NCI-H345 (cell line): ENCODE data around the gene SLC13A5.
"Not testable (repeated sequence)": the region's sequence is repeated elsewhere in the genome, so short reads cannot be mapped to it uniquely, and the experiment has no call there.

ENCODE experiments used
- DNase-seq: peaks from one replicate; lab custom pipeline; 2025; lab: John Stamatoyannopoulos, UW

SLC13A5 gene

DNA sequence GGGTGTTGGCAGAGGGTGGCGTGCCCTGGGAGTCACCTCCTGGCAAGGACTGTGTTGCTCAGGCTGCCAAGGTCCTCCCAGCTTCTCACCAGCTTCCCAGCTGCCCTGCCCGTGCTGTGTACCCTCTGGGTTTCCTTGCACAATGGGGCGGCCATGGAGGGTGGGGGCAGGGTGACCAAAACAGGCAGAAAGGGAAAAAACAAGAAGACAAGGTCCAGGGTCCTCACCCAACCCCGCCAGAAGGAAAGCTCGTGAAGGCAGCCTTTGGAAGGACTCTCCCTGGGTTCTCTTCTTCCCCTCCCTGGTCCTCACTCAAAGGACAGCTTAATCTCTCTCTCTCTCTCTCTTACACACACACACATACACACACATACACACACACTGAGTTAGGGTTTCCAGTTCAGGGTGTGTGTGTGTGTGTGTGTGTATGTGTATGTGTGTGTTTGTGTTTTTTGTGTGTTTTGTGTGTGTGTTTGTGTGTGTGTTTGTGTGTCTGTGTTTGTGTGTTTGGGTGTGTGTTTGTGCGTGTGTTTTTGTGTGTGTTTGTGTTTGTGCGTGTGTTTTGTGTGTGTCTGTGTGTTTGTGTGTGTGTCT lies 2.0 kb downstream of the SLC13A5 start:
- no peak for DNase-seq

- no peak for DNase-seq
These were observed 2.9 kb downstream of the SLC13A5 start for GRCh38 chr17:6710317-6710716.

GRCh38 chr17:6708357-6708961 lies 4.7 kb downstream of the SLC13A5 start:
- DNase-seq: no peak

DNA sequence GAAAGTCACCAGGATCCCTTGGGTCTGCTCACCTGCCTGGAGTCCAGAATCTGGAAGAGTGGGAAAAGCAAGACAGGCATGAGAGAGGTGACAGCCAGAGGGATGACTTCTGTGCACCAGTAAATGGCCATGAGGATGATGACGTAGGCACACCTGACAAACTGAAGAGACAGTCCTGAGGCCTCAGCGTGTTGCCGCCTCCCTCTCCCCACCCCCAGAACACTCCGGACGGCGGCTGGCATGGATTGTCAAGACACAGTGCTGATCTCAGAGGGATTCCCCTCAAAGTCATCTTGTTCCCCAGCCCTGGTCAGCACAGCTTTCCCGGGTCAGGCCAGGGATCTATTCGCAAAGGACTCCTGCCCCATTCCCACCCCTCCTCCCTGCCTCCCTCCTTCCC lies 6.2 kb downstream of the SLC13A5 start:
- DNase-seq: no peak

- no peak for DNase-seq
These were observed 6.7 kb downstream of the SLC13A5 start for GRCh38 chr17:6706499-6706898.

DNA sequence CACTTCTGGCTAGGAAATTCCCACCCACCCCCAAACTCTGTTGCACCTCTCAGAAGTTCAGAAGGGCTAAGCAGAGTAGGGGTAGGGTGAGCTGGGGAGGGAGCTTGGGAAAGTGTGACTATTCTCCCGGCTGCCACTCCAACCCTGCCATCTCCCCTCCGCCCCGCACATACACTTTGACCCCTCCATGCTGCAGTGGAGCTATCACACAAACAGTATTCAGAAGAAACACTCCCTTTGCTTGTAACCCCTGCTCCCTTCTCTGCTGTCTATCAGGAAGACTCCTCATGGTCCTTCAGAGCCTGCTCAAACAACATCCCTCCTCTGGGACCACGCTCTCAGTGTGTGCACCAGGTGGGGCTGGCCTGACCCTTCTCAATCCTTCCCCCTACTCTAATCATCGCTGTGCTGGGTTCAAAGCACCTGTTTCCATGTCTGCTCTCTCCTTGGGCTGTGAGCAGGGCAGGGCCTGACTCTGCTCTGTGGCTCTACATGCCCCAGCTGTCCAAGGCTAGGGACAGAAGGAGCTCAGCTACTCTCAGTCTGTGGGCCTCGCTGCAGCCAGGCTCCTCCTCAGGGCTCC lies 8.6 kb downstream of the SLC13A5 start:
- no peak for DNase-seq

- no peak for DNase-seq
These were observed 9.4 kb downstream of the SLC13A5 start for GRCh38 chr17:6703751-6704150.

DNA sequence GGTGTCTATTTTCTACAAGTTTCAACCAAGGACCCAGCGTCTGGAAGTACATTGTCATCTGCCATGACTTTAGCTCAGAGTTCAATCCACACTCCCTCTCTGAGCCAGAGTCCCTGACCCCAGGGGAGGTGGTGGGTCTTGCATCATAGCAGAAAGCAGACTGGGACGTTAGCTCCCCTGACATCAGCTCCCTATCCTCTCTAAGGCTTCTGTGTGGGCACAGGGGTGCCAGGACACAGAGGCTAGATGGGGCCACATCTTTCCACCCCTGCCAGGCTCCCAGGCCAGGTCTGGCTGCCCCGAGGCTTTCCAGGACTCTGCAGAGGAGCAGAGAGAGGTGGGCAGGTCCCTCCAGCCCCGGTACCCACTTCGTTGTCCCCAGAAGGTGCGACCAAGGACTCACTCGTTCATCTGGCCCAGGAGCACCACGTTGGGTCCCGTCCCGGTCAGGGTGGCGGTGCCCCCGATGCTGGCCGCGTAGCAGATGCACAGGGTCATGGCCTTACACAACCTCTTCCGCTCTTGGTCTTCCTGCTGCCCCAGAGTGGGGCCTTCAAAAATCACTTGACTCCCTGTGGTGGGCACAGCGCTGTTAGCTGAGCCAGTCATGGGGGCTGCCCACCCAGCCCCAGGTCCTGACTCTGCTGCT lies 10.5 kb downstream of the SLC13A5 start:
- DNase-seq: no peak

DNA sequence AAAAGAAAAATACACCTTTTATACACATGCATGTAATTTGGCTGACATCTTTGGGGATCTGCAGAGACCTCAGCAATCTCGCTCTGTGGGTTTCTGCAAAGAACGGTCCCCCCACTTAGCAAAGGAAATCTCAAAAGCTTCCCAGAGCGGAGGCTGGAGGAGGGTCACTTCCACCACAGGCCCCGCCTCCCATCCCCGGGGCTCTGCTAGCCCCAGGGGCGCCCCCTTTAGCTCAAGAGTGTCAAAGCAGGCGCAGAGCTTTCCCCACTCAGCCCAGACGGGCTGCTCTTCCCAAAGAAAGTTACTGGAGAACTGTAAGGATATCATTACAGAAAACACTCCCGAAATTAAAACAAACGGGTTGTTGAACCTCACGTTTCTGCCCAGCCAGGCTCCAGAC lies 11.4 kb downstream of the SLC13A5 start:
- DNase-seq: no peak

DNA sequence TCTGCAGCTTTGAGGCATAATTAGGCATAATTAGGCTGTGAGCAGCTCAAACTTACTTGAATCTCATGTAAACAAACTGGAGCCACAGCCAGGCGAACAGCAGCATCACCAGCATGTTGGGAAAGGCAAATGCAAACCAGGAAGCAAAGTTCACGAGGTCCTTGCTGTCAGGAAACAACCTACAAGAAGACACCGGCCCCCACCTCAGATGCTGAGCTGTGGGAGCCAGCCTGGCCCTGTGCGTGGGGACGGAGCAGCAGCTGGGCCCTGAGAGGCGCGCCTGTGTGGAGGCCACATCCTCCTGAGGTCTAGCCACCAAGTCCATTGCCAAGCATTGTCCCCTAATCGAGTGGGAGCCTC lies 12.2 kb downstream of the SLC13A5 start:
- DNase-seq: no peak

GRCh38 chr17:6699997-6700947 lies 12.9 kb downstream of the SLC13A5 start:
- no peak for DNase-seq

DNA sequence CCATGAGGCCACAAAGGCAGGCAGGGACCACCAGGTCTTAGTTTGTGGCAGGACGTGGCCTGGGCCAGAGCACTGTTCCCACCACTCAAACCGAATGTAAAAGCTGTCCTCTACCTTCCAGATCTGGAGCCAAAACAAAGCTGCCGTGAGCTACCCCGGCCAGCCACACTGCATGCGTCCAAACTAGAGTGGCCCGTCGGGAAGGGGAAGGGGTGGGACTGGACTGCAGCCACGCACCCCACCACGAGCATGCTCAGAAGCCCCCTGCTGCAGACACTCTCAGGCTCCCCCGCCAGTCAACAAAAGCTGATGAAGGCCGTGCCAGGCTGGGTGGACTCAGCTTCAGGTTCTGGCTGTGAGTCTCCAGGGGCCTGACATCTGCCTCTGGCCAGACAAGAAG lies 15.2 kb downstream of the SLC13A5 start:
- no peak for DNase-seq

- DNase-seq: no peak
These were observed 16.3 kb downstream of the SLC13A5 start for GRCh38 chr17:6696906-6697305.

GRCh38 chr17:6695565-6695964 lies 17.6 kb downstream of the SLC13A5 start:
- DNase-seq: no peak

GRCh38 chr17:6695051-6695450 lies 18.1 kb downstream of the SLC13A5 start:
- no peak for DNase-seq

GRCh38 chr17:6691958-6692357 lies 21.2 kb downstream of the SLC13A5 start:
- not testable (repeated sequence) for DNase-seq

DNA sequence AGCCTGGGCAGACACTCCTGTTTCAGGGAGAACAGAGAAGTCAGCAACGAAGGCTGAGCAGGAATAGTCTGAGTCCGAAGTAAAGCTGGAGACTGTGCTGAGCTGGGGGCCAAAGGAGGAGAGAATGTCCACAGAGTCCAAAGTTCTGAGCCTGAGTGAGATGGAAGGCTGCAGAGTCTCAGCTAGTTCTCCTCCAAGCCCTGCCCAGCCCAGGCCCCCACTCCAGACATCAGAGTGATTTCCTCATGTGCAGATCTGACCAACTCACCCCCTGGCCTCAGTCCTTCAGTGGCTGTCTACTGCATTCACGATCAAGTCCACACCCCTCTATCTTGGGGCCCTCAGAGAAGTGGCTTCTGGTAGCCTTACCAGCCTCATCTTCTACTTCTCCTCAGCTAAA lies 21.6 kb downstream of the SLC13A5 start:
- no peak for DNase-seq

DNA sequence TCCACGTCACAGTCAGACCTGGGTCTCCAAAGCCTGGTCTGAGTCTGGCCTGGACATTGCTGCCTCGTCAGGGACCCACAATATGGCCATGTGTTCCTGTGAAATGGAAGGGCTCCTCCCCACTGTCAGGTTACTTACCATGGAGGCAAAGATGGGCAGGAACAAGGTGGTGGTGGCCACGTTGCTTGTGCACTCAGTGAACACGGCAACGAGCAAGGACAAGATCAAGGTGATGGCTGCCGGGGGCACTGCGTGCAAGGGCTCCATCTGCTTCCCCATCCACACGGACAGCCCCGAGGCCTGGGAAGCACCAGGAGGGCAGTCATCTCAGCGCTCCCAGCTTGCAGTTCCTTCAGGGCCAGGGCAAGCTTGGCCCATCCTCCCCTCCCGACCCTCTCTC lies 22.5 kb downstream of the SLC13A5 start:
- no peak for DNase-seq

- no peak for DNase-seq
These were observed 24.2 kb downstream of the SLC13A5 start for GRCh38 chr17:6688944-6689343.

- DNase-seq: no peak
These were observed 27.1 kb downstream of the SLC13A5 start for GRCh38 chr17:6686026-6686425.

GRCh38 chr17:6684881-6685767 lies 28.0 kb downstream of the SLC13A5 start:
- DNase-seq: no peak
